ENCODE data around the gene WSB1.

DNA sequence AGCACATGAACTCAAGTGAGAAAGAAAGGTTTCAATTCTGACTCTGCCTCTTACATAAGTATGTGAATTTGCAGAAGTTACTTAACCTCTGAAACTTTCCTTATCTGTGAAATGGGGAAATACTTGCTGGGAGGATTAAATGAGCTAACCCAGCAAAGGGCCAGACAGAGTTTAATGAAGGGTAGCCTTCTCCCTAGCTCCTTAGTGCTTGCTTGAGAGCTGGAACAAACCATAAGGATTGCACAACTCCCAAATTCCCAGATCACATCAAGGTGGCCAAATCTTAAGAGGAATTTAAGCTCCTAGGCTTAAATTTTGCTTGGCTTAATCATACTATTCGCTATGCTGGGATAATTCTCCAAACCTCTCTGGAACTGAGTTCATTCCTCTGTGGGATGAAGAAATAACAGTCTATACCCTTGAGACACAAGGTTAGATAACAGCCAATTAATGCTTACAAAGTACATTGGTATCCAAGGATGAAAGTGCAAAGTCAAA lies 11.8 kb upstream of the WSB1 start:
- TF ChIP-seq CTCF (IDR thresholded peaks at IDR 0.05; ENCODE audit: insufficient read depth, low read length) = no peak
- TF ChIP-seq REST (IDR thresholded peaks at IDR 0.05; ENCODE audit: insufficient replicate concordance, low read depth) = no peak
- no peak for TF ChIP-seq POLR2AphosphoS5 (IDR thresholded peaks at IDR 0.05; ENCODE audit: low read depth)
- TF ChIP-seq GABPA (IDR thresholded peaks at IDR 0.05; ENCODE audit: low read depth) = no peak
- peak; percentile 18; the same call in 1 of the 2 replicates for TF ChIP-seq SPI1 (IDR thresholded peaks at IDR 0.05; ENCODE audit: borderline replicate concordance, low read depth)
